GM21390 (cell line): ENCODE results near the gene BEND5.

ENCODE experiments used
- ATAC-seq: cut with Tn5 transposase; IDR thresholded peaks from one replicate; pipeline ENCODE4 v1.9.1; 2021; ENCODE audit not compliant: unreplicated experiment

The BEND5 gene

GRCh38 chr1:48725341-48726046 is 51.2 kb downstream of the BEND5 start:
- ATAC-seq = no peak

GRCh38 chr1:48720929-48721328 is 55.8 kb downstream of the BEND5 start:
- ATAC-seq = no peak

- ATAC-seq = no peak
These were observed 58.0 kb downstream of the BEND5 start for GRCh38 chr1:48718705-48719104.

- no peak for ATAC-seq
These were observed 58.5 kb downstream of the BEND5 start for GRCh38 chr1:48718116-48718630.

GRCh38 chr1:48717082-48717481 is 59.6 kb downstream of the BEND5 start:
- no peak for ATAC-seq

GRCh38 chr1:48715921-48716320 is 60.8 kb downstream of the BEND5 start:
- ATAC-seq = no peak

- no peak for ATAC-seq
These were observed 65.8 kb downstream of the BEND5 start for GRCh38 chr1:48710915-48711314.

GRCh38 chr1:48710318-48710717 is 66.4 kb downstream of the BEND5 start:
- no peak for ATAC-seq

GRCh38 chr1:48704736-48705135 is 72.0 kb downstream of the BEND5 start:
- no peak for ATAC-seq

- ATAC-seq = no peak
These were observed 75.2 kb downstream of the BEND5 start for GRCh38 chr1:48701445-48701844.

GRCh38 chr1:48697066-48697707 is 79.5 kb downstream of the BEND5 start:
- ATAC-seq = peak; percentile 84

- no peak for ATAC-seq
These were observed 81.5 kb downstream of the BEND5 start for GRCh38 chr1:48695161-48695560.

- ATAC-seq = no peak
These were observed 82.9 kb downstream of the BEND5 start for GRCh38 chr1:48693674-48694320.

GRCh38 chr1:48693180-48693579 is 83.5 kb downstream of the BEND5 start:
- ATAC-seq = no peak

- ATAC-seq = no peak
These were observed 84.5 kb downstream of the BEND5 start for GRCh38 chr1:48692235-48692634.

- ATAC-seq = no peak
These were observed 85.2 kb downstream of the BEND5 start for GRCh38 chr1:48691429-48692001.

GRCh38 chr1:48688102-48688760 is 88.5 kb downstream of the BEND5 start:
- peak; percentile 78 for ATAC-seq

- no peak for ATAC-seq
These were observed 89.2 kb downstream of the BEND5 start for GRCh38 chr1:48687282-48688045.

GRCh38 chr1:48686159-48686558 is 90.5 kb downstream of the BEND5 start:
- ATAC-seq = no peak

GRCh38 chr1:48684381-48684780 is 92.3 kb downstream of the BEND5 start:
- ATAC-seq = no peak
